Breast epithelium (tissue), 3 donors: ENCODE data around the gene TRIM8.

ENCODE experiments used
- CTCF ChIP-seq, 3 donors: fragments of 450-650 bp; IDR thresholded peaks; one replicate each; pipeline ENCODE4 v1.5.1; 2016 to 2017; ENCODE audit warnings: antibody characterized with exemption in 3 of 3, mild to moderate bottlenecking in 3 of 3, moderate library complexity in 3 of 3
- POLR2A ChIP-seq: fragments of 450-650 bp; IDR thresholded peaks from one replicate; pipeline ENCODE4 v1.6.1; 2016; ENCODE audit warnings: antibody characterized with exemption, mild to moderate bottlenecking, moderate library complexity

- TF ChIP-seq CTCF (IDR thresholded peaks at IDR 0.05) (no peak), POLR2A (no peak)
Observed at GRCh38 chr10:102683736-102684135, 39.5 kb downstream of the TRIM8 start.
